Muscle layer of colon (tissue), 2 donors: ENCODE results near the gene SYNGR4.

Experiments
- H3K27ac ChIP-seq: one replicate; pipeline ENCODE4 v1.7.0; 2013; ENCODE audit warnings: low read depth, mild to moderate bottlenecking, low read length, moderate library complexity
- H3K27me3 ChIP-seq, 2 donors: one replicate each; pipeline ENCODE4 v1.7.0; 2013; ENCODE audit warnings: low read length in 2 of 2, mild to moderate bottlenecking in 2 of 2; ENCODE audit not compliant: insufficient read depth in 2 of 2, control insufficient read depth in 1 of 2
- H3K36me3 ChIP-seq: one replicate; pipeline ENCODE4 v1.7.0; 2013; ENCODE audit warnings: mild to moderate bottlenecking, low read length; ENCODE audit not compliant: insufficient read depth
- H3K4me1 ChIP-seq: one replicate; pipeline ENCODE4 v1.7.0; 2013; ENCODE audit warnings: mild to moderate bottlenecking, low read length; ENCODE audit not compliant: insufficient read depth
- H3K4me3 ChIP-seq, 2 donors: one replicate each; pipeline ENCODE4 v1.7.0; 2013; ENCODE audit warnings: low read length in 2 of 2, low read depth in 1 of 2, mild to moderate bottlenecking in 1 of 2, moderate library complexity in 1 of 2
- H3K9ac ChIP-seq: one replicate; pipeline ENCODE4 v1.7.0; 2013; ENCODE audit warnings: low read length
- H3K9me3 ChIP-seq: one replicate; pipeline ENCODE4 v1.7.0; 2013; ENCODE audit warnings: mild to moderate bottlenecking, low read length
- donor health status: abdominal sarcoma.
- donor health status: Adenocarcinoma of cecum.

The SYNGR4 gene

GRCh38 chr19:48393559-48394330, 29.6 kb downstream of the SYNGR4 start, which contains the start of gene GRIN2D:
TSS of gene GRIN2D (plus strand) at chr19:48393668. CDS start at chr19:48398393, 4,725 bp downstream.
- Histone ChIP-seq H3K27ac (no peak within 1 kb of the TSS), H3K36me3 (no peaks in the 10 kb centered on the region), H3K9ac (no peak within 1 kb of the TSS), H3K4me1 (peaks cover 21% of the 10 kb centered on the region), H3K27me3 (peaks cover 52 to 63% of the 10 kb centered on the region in 2 donors), H3K9me3 (no peaks in the 10 kb centered on the region), H3K4me3 (no peak within 1 kb of the TSS)

GRCh38 chr19:48394331-48395169, 30.4 kb downstream of the SYNGR4 start:
- peaks cover 52 to 67% of the 10 kb centered on the region in 2 donors for H3K27me3 ChIP-seq
- H3K4me3 ChIP-seq: no peak overlapping the region
- peaks cover 21% of the 10 kb centered on the region for H3K4me1 ChIP-seq
- H3K36me3 ChIP-seq: no peaks in the 10 kb centered on the region
- no peak overlapping the region for H3K27ac ChIP-seq
- no peaks in the 10 kb centered on the region for H3K9me3 ChIP-seq
- H3K9ac ChIP-seq: no peak overlapping the region

- peaks cover 17% of the 10 kb centered on the region for H3K4me1 ChIP-seq
- H3K4me3 ChIP-seq: no peak overlapping the region
- H3K27ac ChIP-seq: no peak overlapping the region
- peaks cover 52 to 67% of the 10 kb centered on the region in 2 donors for H3K27me3 ChIP-seq
- no peaks in the 10 kb centered on the region for H3K9me3 ChIP-seq
- H3K9ac ChIP-seq: no peak overlapping the region
- no peaks in the 10 kb centered on the region for H3K36me3 ChIP-seq
These were observed 30.9 kb downstream of the SYNGR4 start for GRCh38 chr19:48395170-48395455.

GRCh38 chr19:48395499-48395898, 31.3 kb downstream of the SYNGR4 start:
- H3K36me3 ChIP-seq: no peaks in the 10 kb centered on the region
- peaks cover 15% of the 10 kb centered on the region for H3K4me1 ChIP-seq
- H3K4me3 ChIP-seq: no peak overlapping the region
- no peak overlapping the region for H3K9ac ChIP-seq
- H3K27ac ChIP-seq: no peak overlapping the region
- no peaks in the 10 kb centered on the region for H3K9me3 ChIP-seq
- peaks cover 52 to 67% of the 10 kb centered on the region in 2 donors for H3K27me3 ChIP-seq

GRCh38 chr19:48396016-48396823, 32.1 kb downstream of the SYNGR4 start:
- Histone ChIP-seq H3K4me3 (no peak overlapping the region), H3K9ac (no peak overlapping the region), H3K27ac (no peak overlapping the region), H3K36me3 (no peaks in the 10 kb centered on the region), H3K4me1 (peaks cover 15% of the 10 kb centered on the region), H3K9me3 (no peaks in the 10 kb centered on the region), H3K27me3 (peaks cover 52 to 67% of the 10 kb centered on the region in 2 donors)

- no peak overlapping the region for H3K27ac ChIP-seq
- H3K36me3 ChIP-seq: no peaks in the 10 kb centered on the region
- peaks cover 52 to 67% of the 10 kb centered on the region in 2 donors for H3K27me3 ChIP-seq
- no peak overlapping the region for H3K4me3 ChIP-seq
- no peak overlapping the region for H3K9ac ChIP-seq
- H3K9me3 ChIP-seq: no peaks in the 10 kb centered on the region
- H3K4me1 ChIP-seq: peaks cover 15% of the 10 kb centered on the region
These were observed 32.6 kb downstream of the SYNGR4 start for GRCh38 chr19:48396824-48397176.

GRCh38 chr19:48397263-48398101, 33.3 kb downstream of the SYNGR4 start:
- Histone ChIP-seq H3K27me3 (peaks cover 52 to 61% of the 10 kb centered on the region in 2 donors), H3K36me3 (no peaks in the 10 kb centered on the region), H3K4me1 (peaks cover 15% of the 10 kb centered on the region), H3K9me3 (no peaks in the 10 kb centered on the region), H3K27ac (no peak overlapping the region), H3K4me3 (peak overlapping the region in 1 of 2 donors; percentile 35), H3K9ac (no peak overlapping the region)

- Histone ChIP-seq H3K9me3 (no peaks in the 10 kb centered on the region), H3K36me3 (no peaks in the 10 kb centered on the region), H3K4me1 (peaks cover 15% of the 10 kb centered on the region), H3K4me3 (peak overlapping the region in 1 of 2 donors; percentile 35), H3K9ac (no peak overlapping the region), H3K27me3 (peaks cover 47 to 55% of the 10 kb centered on the region in 2 donors), H3K27ac (no peak overlapping the region)
These were observed 33.9 kb downstream of the SYNGR4 start for GRCh38 chr19:48398102-48398374.

- no peaks in the 10 kb centered on the region for H3K36me3 ChIP-seq
- H3K27me3 ChIP-seq: peaks cover 42 to 49% of the 10 kb centered on the region in 2 donors
- no peaks in the 10 kb centered on the region for H3K9me3 ChIP-seq
- no peak overlapping the region for H3K9ac ChIP-seq
- H3K4me1 ChIP-seq: peaks cover 15% of the 10 kb centered on the region
- peak overlapping the region in 1 of 2 donors; percentile 35 for H3K4me3 ChIP-seq
- no peak overlapping the region for H3K27ac ChIP-seq
These were observed 34.4 kb downstream of the SYNGR4 start for GRCh38 chr19:48398375-48399235.

- Histone ChIP-seq H3K4me3 (peak overlapping the region in 1 of 2 donors; percentile 37), H3K27ac (no peak overlapping the region), H3K36me3 (no peaks in the 10 kb centered on the region), H3K9ac (no peak overlapping the region), H3K9me3 (no peaks in the 10 kb centered on the region), H3K27me3 (peaks cover 29 to 34% of the 10 kb centered on the region in 2 donors), H3K4me1 (peaks cover 11% of the 10 kb centered on the region)
These were observed 36.0 kb downstream of the SYNGR4 start for GRCh38 chr19:48400018-48400742.
